K562 (cell line): Measurements from ENCODE around the gene CBFA2T3. TPM values are rescaled to one million over a fixed set of nuclear protein-coding genes. Genes with fewer than 3 reads are reported as not detected.

Experiments used
- BRD4 ChIP-seq: fragments of 200-600 bp; sonication (generic); IDR thresholded peaks from 2 replicates; pipeline ENCODE4 v1.6.1; 2017; ENCODE audit warnings: inconsistent platforms
- FIP1L1 ChIP-seq: fragments of 200-400 bp; formaldehyde crosslinking; IDR thresholded peaks from 2 replicates; pipeline ENCODE4 v1.6.1; 2018; ENCODE audit warnings: mild to moderate bottlenecking, low read depth, low read length; ENCODE audit not compliant: poor library complexity, severe bottlenecking
- FOXK2 ChIP-seq, 2 experiments: fragments of 450-650 bp; IDR thresholded peaks in 1 of 2; conservative IDR thresholded peaks in 1 of 2; 2 replicates each; pipeline ENCODE4 v1.6.1; 2016; ENCODE audit warnings: low read depth in 2 of 2, mild to moderate bottlenecking in 1 of 2
- GATAD2B ChIP-seq: fragments of 450-650 bp; IDR thresholded peaks from 2 replicates; pipeline ENCODE4 v1.6.1; 2017; ENCODE audit warnings: mild to moderate bottlenecking, borderline replicate concordance
- HCFC1 ChIP-seq: IDR thresholded peaks from 2 replicates; pipeline ENCODE4 v1.6.1; 2012; ENCODE audit warnings: low read depth, low read length, improper control_type of control experiment
- HMGN3 ChIP-seq: IDR thresholded peaks from 2 replicates; pipeline ENCODE4 v1.6.1; 2011; ENCODE audit warnings: borderline replicate concordance, low read depth, mild to moderate bottlenecking, mixed read lengths, low read length; ENCODE audit not compliant: insufficient read length; ENCODE audit errors: extremely low read depth
- JUNB ChIP-seq: fragments of 450-650 bp; formaldehyde crosslinking; conservative IDR thresholded peaks from 2 replicates; pipeline ENCODE4 v1.4.0; 2020; ENCODE audit warnings: mild to moderate bottlenecking
- JUND ChIP-seq, 2 experiments: IDR thresholded peaks; 2 replicates in 1 of 2; 3 replicates in 1 of 2; pipeline ENCODE4 v1.6.1; 2011; ENCODE audit warnings: borderline replicate concordance in 2 of 2, low read depth in 2 of 2, low read length in 2 of 2, improper control_type of control experiment in 1 of 2, missing biosample characterization in 1 of 2, missing genetic modification characterization in 1 of 2, missing genetic modification reagents in 1 of 2
- MAFG ChIP-seq: fragments of 450-650 bp; conservative IDR thresholded peaks from 2 replicates; pipeline ENCODE4 v1.6.1; 2016; ENCODE audit warnings: missing genetic modification characterization, missing compliant biosample characterization
- MECOM ChIP-seq: fragments of 250-450 bp; sonication (Bioruptor Pico); IDR thresholded peaks from 2 replicates; pipeline ENCODE4 v1.8.0; 2022; ENCODE audit warnings: inconsistent platforms
- NR2C1 ChIP-seq, 2 experiments: fragments of 450-650 bp; IDR thresholded peaks; 2 replicates each; pipeline ENCODE4 v1.6.1; 2017; ENCODE audit warnings: mild to moderate bottlenecking in 2 of 2, antibody characterized with exemption in 1 of 2, inconsistent platforms in 1 of 2, missing compliant biosample characterization in 1 of 2, missing genetic modification characterization in 1 of 2
- NR2C2 ChIP-seq, 2 experiments: fragments of 200-800 bp in 1 of 2; sonication (Bioruptor generic) in 1 of 2; sonication (generic) in 1 of 2; formaldehyde crosslinking in 1 of 2; IDR thresholded peaks; 2 replicates each; pipeline versions ENCODE4 v1.6.1 to v1.8.0; 2016 to 2022; ENCODE audit warnings: mild to moderate bottlenecking in 1 of 2, missing compliant biosample characterization in 1 of 2, missing genetic modification characterization in 1 of 2, missing genetic modification reagents in 1 of 2
- PTRF ChIP-seq: fragments of 450-650 bp; IDR thresholded peaks from 2 replicates; pipeline ENCODE4 v1.6.1; 2016; ENCODE audit warnings: mild to moderate bottlenecking, missing genetic modification characterization, missing compliant biosample characterization
- SIX5 ChIP-seq, 2 experiments: IDR thresholded peaks; 2 replicates each; pipeline ENCODE4 v1.6.1; 2011; ENCODE audit warnings: low read length in 2 of 2, borderline replicate concordance in 1 of 2, low read depth in 1 of 2, mild to moderate bottlenecking in 1 of 2, moderate library complexity in 1 of 2; ENCODE audit not compliant: insufficient read depth in 1 of 2
- SRSF1 ChIP-seq: fragments of 200-400 bp; formaldehyde crosslinking; IDR thresholded peaks from 2 replicates; pipeline ENCODE4 v1.6.1; 2017; ENCODE audit warnings: mild to moderate bottlenecking, low read depth, low read length, moderate library complexity
- TAL1 ChIP-seq: fragments of 450-650 bp; IDR thresholded peaks from 2 replicates; pipeline ENCODE4 v1.6.1; 2016; ENCODE audit warnings: mild to moderate bottlenecking
- THRB ChIP-seq: fragments of 450-650 bp; formaldehyde crosslinking; conservative IDR thresholded peaks from 2 replicates; pipeline ENCODE4 v1.4.0; 2022; ENCODE audit warnings: mild to moderate bottlenecking, missing genetic modification characterization
- TRIM24 ChIP-seq, 2 experiments: fragments of 450-650 bp; IDR thresholded peaks; 2 replicates each; pipeline ENCODE4 v1.6.1; 2016
- ZEB2 ChIP-seq: fragments of 450-650 bp; IDR thresholded peaks from 2 replicates; pipeline ENCODE4 v1.6.1; 2016
- ZNF140 ChIP-seq: fragments of 250-450 bp; sonication (Bioruptor Pico); IDR thresholded peaks from 2 replicates; pipeline ENCODE4 v1.8.0; 2021; ENCODE audit warnings: moderate library complexity, mild to moderate bottlenecking, inconsistent platforms
- ZNF23 ChIP-seq: fragments of 250-450 bp; sonication (Bioruptor Pico); IDR thresholded peaks from 2 replicates; pipeline ENCODE4 v1.4.0; 2020; ENCODE audit warnings: mild to moderate bottlenecking
- ZNF431 ChIP-seq: sonication (generic); formaldehyde crosslinking; IDR thresholded peaks from 2 replicates; pipeline ENCODE4 v1.8.0; 2022; ENCODE audit warnings: mild to moderate bottlenecking, missing genetic modification reagents
- polyA plus RNA-seq, 8 experiments: library from polyadenylated mRNA; depleted of rRNA in 4 of 8; stranded (reverse) in 5 of 8; unstranded in 3 of 8; fragments of >200 nt; fragmentation: Nextera tagmentation in 2 of 8; fragmentation: Illumina TruSeq in 1 of 8; extraction: Ambion mirVana in 2 of 8; extraction: Trizol in 1 of 8; gene quantifications; 2 replicates each; pipeline versions ENCODE4 v1.2.1 to v1.2.3, GENCODE V29; 2011 to 2014; ENCODE audit warnings: inconsistent platforms in 1 of 8, missing spikeins in 1 of 8
- total RNA-seq, 7 experiments: library from RNA; depleted of rRNA in 6 of 7; stranded (reverse); fragments of >200 nt in 6 of 7; fragmentation: Illumina TruSeq in 2 of 7; extraction: Trizol in 2 of 7; gene quantifications; 2 replicates each; pipeline versions ENCODE4 v1.2.1 to v1.2.3, GENCODE V29; 2011 to 2021; ENCODE audit warnings: low replicate concordance in 1 of 7
- TF ChIP-seq, protein P1 (sequence below): sonication (generic); formaldehyde crosslinking; IDR thresholded peaks from 2 replicates; pipeline ENCODE4 v1.8.1; 2023; ENCODE audit warnings: missing genetic modification reagents, mild to moderate bottlenecking, borderline replicate concordance

Gene CBFA2T3
- total and polyA plus RNA-seq, 9 of the 15 experiments (the other 6 are each of a cell fraction or from before 2014, with no cell fraction given) = 2.3 to 145 (median 6.7) TPM

- TF ChIP-seq MAFG (tag) (no peak), NR2C2 (CRISPR knock-in tag; IDR thresholded peaks at IDR 0.05) (no peak), NR2C2 (tag; IDR thresholded peaks at IDR 0.05) (no peak), THRB (CRISPR knock-in tag) (no peak), BRD4 (no peak), NR2C1 (IDR thresholded peaks at IDR 0.05) (no peak), NR2C1 (tag; IDR thresholded peaks at IDR 0.05) (no peak), ZNF140 (CRISPR knock-in tag) (no peak), TAL1 (no peak), GATAD2B (no peak; the same call in 1 of the 2 replicates), ZEB2 (0 out of 2 replicates have a peak, but pooled peaks have one; percentile 27), MECOM (CRISPR knock-in tag) (no peak), HCFC1 (no peak), SIX5 (IDR thresholded peaks at IDR 0.05; ENCODE audit: borderline replicate concordance in 1 of 2, insufficient read depth in 1 of 2, low read depth in 1 of 2, low read length in 2 of 2) (no peak), HMGN3 (no peak), SRSF1 (no peak), ZNF431 (no peak), FIP1L1 (peak; percentile 5), JUND (IDR thresholded peaks at IDR 0.05; ENCODE audit: borderline replicate concordance, low read depth, low read length) (no peak), JUND (tag; IDR thresholded peaks at IDR 0.05; ENCODE audit: borderline replicate concordance, low read depth, low read length) (no peak), PTRF (tag) (no peak), ZNF23 (CRISPR knock-in tag) (no peak), FOXK2 (conservative IDR thresholded peaks at IDR 0.05 in 1 of 2, IDR thresholded peaks at IDR 0.05 in 1 of 2; ENCODE audit: low read depth in 2 of 2) (peak in 1 of 2 experiments; percentile 25; a peak in 1 of 4 replicates), JUNB (CRISPR knock-in tag) (no peak), TRIM24 (IDR thresholded peaks at IDR 0.05) (no peak)
- TF ChIP-seq, protein P1, sequence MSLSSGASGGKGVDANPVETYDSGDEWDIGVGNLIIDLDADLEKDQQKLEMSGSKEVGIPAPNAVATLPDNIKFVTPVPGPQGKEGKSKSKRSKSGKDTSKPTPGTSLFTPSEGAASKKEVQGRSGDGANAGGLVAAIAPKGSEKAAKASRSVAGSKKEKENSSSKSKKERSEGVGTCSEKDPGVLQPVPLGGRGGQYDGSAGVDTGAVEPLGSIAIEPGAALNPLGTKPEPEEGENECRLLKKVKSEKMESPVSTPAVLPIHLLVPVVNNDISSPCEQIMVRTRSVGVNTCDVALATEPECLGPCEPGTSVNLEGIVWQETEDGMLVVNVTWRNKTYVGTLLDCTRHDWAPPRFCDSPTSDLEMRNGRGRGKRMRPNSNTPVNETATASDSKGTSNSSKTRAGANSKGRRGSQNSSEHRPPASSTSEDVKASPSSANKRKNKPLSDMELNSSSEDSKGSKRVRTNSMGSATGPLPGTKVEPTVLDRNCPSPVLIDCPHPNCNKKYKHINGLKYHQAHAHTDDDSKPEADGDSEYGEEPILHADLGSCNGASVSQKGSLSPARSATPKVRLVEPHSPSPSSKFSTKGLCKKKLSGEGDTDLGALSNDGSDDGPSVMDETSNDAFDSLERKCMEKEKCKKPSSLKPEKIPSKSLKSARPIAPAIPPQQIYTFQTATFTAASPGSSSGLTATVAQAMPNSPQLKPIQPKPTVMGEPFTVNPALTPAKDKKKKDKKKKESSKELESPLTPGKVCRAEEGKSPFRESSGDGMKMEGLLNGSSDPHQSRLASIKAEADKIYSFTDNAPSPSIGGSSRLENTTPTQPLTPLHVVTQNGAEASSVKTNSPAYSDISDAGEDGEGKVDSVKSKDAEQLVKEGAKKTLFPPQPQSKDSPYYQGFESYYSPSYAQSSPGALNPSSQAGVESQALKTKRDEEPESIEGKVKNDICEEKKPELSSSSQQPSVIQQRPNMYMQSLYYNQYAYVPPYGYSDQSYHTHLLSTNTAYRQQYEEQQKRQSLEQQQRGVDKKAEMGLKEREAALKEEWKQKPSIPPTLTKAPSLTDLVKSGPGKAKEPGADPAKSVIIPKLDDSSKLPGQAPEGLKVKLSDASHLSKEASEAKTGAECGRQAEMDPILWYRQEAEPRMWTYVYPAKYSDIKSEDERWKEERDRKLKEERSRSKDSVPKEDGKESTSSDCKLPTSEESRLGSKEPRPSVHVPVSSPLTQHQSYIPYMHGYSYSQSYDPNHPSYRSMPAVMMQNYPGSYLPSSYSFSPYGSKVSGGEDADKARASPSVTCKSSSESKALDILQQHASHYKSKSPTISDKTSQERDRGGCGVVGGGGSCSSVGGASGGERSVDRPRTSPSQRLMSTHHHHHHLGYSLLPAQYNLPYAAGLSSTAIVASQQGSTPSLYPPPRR (CRISPR knock-in tag) = no peak
Measured at GRCh38 chr16:88976366-88977017, 515 bp downstream of the CBFA2T3 start (continued).
